Sigmoid colon (tissue), 7 donors: ENCODE data around the gene CFL2. TPM values are rescaled to one million over a fixed set of nuclear protein-coding genes. Genes with fewer than 3 reads are reported as not detected.

Experiments used
- DNase-seq: peaks from one replicate; pipeline ENCODE4 v3.0.0-alpha.2; 2019
- H3K27ac ChIP-seq, 4 donors: fragments of 200-600 bp; sonication (generic); one replicate each; pipeline ENCODE4 v1.5.1; 2016 to 2019; ENCODE audit warnings: mild to moderate bottlenecking in 1 of 4
- H3K27me3 ChIP-seq, 3 donors: fragments of 200-600 bp; sonication (generic); one replicate each; pipeline ENCODE4 v1.5.1; 2019; ENCODE audit warnings: mild to moderate bottlenecking in 1 of 3
- H3K36me3 ChIP-seq, 4 donors: fragments of 200-600 bp; sonication (generic); one replicate each; pipeline ENCODE4 v1.5.1; 2016 to 2019
- H3K4me1 ChIP-seq, 4 donors: fragments of 200-600 bp; sonication (generic); one replicate each; pipeline ENCODE4 v1.5.1; 2017 to 2019
- H3K4me3 ChIP-seq, 4 donors: fragments of 200-600 bp; sonication (generic); one replicate each; pipeline ENCODE4 v1.5.1; 2017 to 2019; ENCODE audit warnings: mild to moderate bottlenecking in 2 of 4, moderate library complexity in 1 of 4
- H3K9me3 ChIP-seq, 4 donors: fragments of 200-600 bp in 3 of 4; sonication (generic) in 3 of 4; one replicate each; pipeline versions ENCODE4 v1.5.1 to v1.6.1; 2013 to 2019
- CTCF ChIP-seq, 4 experiments: fragments of 450-650 bp in 3 of 4; fragments of 200-600 bp in 1 of 4; IDR thresholded peaks; one replicate each; pipeline ENCODE4 v1.5.1; 2016 to 2019; ENCODE audit warnings: antibody characterized with exemption in 4 of 4, mild to moderate bottlenecking in 3 of 4, moderate library complexity in 2 of 4
- EP300 ChIP-seq, 4 donors: sonication (generic); formaldehyde crosslinking; IDR thresholded peaks; one replicate each; pipeline ENCODE4 v1.6.1; 2017; ENCODE audit warnings: antibody characterized with exemption in 4 of 4
- POLR2A ChIP-seq, 2 donors: fragments of 450-650 bp; IDR thresholded peaks; one replicate each; pipeline ENCODE4 v1.6.1; 2016; ENCODE audit warnings: antibody characterized with exemption in 2 of 2, mild to moderate bottlenecking in 2 of 2, moderate library complexity in 2 of 2
- POLR2AphosphoS5 ChIP-seq, 4 donors: sonication (generic); formaldehyde crosslinking; IDR thresholded peaks; one replicate each; pipeline ENCODE4 v1.6.1; 2017; ENCODE audit warnings: antibody characterized with exemption in 4 of 4
- WGBS, 2 donors: extraction: QIAGEN DNeasy Blood & Tissue Kit; methylation state at CpG; one replicate each; pipeline ENCODE4 v1.1.7; 2013; 5-methylcytosine and 5-hydroxymethylcytosine counted together
- intact Hi-C: fragments of 100-400 bp; cut with DNase I; formaldehyde crosslinking; loops from one replicate; pipeline ENCODE4 v1.15.1; 2023
- polyA plus RNA-seq, 3 donors: library from polyadenylated mRNA; stranded (reverse); fragments of 200-250 nt; gene quantifications; one replicate each; pipeline ENCODE4 v1.2.3, GENCODE V29; 2013
- total RNA-seq, 4 donors: library from RNA; depleted of rRNA; stranded (reverse); fragments of >200 nt; gene quantifications; one replicate each; pipeline ENCODE4 v1.1.0, GENCODE V29; 2016
- donor health status: healthy with polysubstance abuse.
- donor health status: Bipolar disorder and iron deficiency.
- donor health status: healthy.

The CFL2 gene
- total and polyA plus RNA-seq, 7 donors, result 6.0 to 380 (median 251) TPM

GRCh38 chr14:34723867-34724266, 9.5 kb upstream of the CFL2 start:
- 91 to 95% methylated on average over 3 of the region's 3 CpGs for WGBS, 2 donors
- Histone ChIP-seq H3K4me1 (peaks cover 0 to 10% (median 7%) of the 10 kb centered on the region in 4 donors), H3K27me3 (no peaks in the 10 kb centered on the region), H3K27ac (no peak overlapping the region), H3K4me3 (no peak overlapping the region), H3K9me3 (no peaks in the 10 kb centered on the region), H3K36me3 (no peaks in the 10 kb centered on the region)
- TF ChIP-seq EP300 (IDR thresholded peaks at IDR 0.05) (no peak), POLR2A (IDR thresholded peaks at IDR 0.05) (no peak), POLR2AphosphoS5 (IDR thresholded peaks at IDR 0.05) (no peak), CTCF (IDR thresholded peaks at IDR 0.05) (no peak)
- no peak for DNase-seq
- intact Hi-C loops, result loop anchor here (1.0 kb wide), 1 partner anchor 52 kb away; no protein-coding TSS in a partner anchor

GRCh38 chr14:34722723-34723545, 8.5 kb upstream of the CFL2 start:
- TF ChIP-seq CTCF (IDR thresholded peaks at IDR 0.05) (peak; percentile 67 to 88 (median 78)), EP300 (IDR thresholded peaks at IDR 0.05) (no peak)
- Histone ChIP-seq H3K9me3 (no peaks in the 10 kb centered on the region), H3K36me3 (no peaks in the 10 kb centered on the region), H3K4me3 (no peak overlapping the region), H3K27me3 (no peaks in the 10 kb centered on the region), H3K4me1 (peaks cover 0 to 10% (median 7%) of the 10 kb centered on the region in 4 donors), H3K27ac (peak overlapping the region in 1 of 4 donors; percentile 26)
- peak; percentile 67 for DNase-seq
- 10 to 13% methylated on average over 10 of the region's 10 CpGs for whole genome bisulfite sequencing, 2 donors
- intact Hi-C loops, result loop anchor here (1.0 kb wide), 1 partner anchor 51 kb away; no protein-coding TSS in a partner anchor

GRCh38 chr14:34721129-34721528, 6.7 kb upstream of the CFL2 start:
- Histone ChIP-seq H3K4me1 (peaks cover 0 to 10% (median 7%) of the 10 kb centered on the region in 4 donors), H3K27me3 (no peaks in the 10 kb centered on the region), H3K27ac (no peak overlapping the region), H3K4me3 (no peak overlapping the region), H3K9me3 (no peaks in the 10 kb centered on the region), H3K36me3 (no peaks in the 10 kb centered on the region)
- intact Hi-C loops, result no loop called here
- WGBS, 2 donors, result 76% methylated on average over 2 of the region's 2 CpGs
- no peak for DNase-seq
- TF ChIP-seq CTCF (IDR thresholded peaks at IDR 0.05) (no peak), POLR2A (IDR thresholded peaks at IDR 0.05) (no peak), EP300 (IDR thresholded peaks at IDR 0.05) (no peak), POLR2AphosphoS5 (IDR thresholded peaks at IDR 0.05) (no peak)

GRCh38 chr14:34718750-34719304, 4.4 kb upstream of the CFL2 start:
- 32 to 61% methylated on average over 4 of the region's 4 CpGs for WGBS, 2 donors
- TF ChIP-seq POLR2AphosphoS5 (IDR thresholded peaks at IDR 0.05), result no peak
- TF ChIP-seq POLR2A (IDR thresholded peaks at IDR 0.05), result no peak
- no peak for TF ChIP-seq EP300 (IDR thresholded peaks at IDR 0.05)
- TF ChIP-seq CTCF (IDR thresholded peaks at IDR 0.05), result no peak
- no peak for DNase-seq
- Histone ChIP-seq H3K36me3 (no peaks in the 10 kb centered on the region), H3K27ac (no peak overlapping the region), H3K27me3 (no peaks in the 10 kb centered on the region), H3K4me3 (no peak overlapping the region), H3K4me1 (peaks cover 0 to 23% (median 7%) of the 10 kb centered on the region in 4 donors), H3K9me3 (no peaks in the 10 kb centered on the region)
- intact Hi-C loops, result loop anchor here (10.0 kb wide), 1 partner anchor 406 kb away; the partner anchor contains the start of genes PPP2R3C and PRORP
